Measurements from ENCODE around the gene BAZ2B. TPM values are rescaled to one million over a fixed set of nuclear protein-coding genes. Genes with fewer than 3 reads are reported as not detected.
A peak's percentile ranks its signal among the peaks of the same experiment; 100 is the strongest.

Gene BAZ2B
- total RNA-seq, 6 experiments from 2014 or later = 18.0 to 32.8 (median 24.2) TPM

DNA sequence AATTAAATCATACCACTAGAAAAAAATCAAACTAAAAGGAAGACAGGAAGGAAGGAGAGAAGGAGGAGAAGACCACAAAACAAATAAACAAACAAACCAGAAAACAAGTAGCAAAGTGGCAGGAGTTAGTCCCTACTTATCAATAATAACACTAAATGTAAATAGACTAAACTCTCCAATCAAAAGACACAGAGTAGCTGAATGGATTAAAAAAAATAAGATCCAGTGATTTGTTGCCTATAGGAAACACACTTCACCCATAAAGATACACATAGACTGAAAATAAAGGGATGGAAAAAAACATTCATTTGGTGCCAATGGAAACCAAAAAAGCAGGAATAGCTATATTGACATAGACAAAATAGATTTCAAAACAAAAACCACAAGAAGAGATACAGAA lies 23.4 kb upstream of the BAZ2B start:
- TF ChIP-seq POLR2A (IDR thresholded peaks at IDR 0.05) = no peak
- no peak for DNase-seq
- no peak for ATAC-seq
- Histone ChIP-seq H3K27me3 (no peaks in the 10 kb centered on the region), H3K27ac (no peak overlapping the region), H3K4me1 (no peaks in the 10 kb centered on the region), H3K9me3 (no peaks in the 10 kb centered on the region), H3K4me3 (no peak overlapping the region), H3K36me3 (no peaks in the 10 kb centered on the region)
- intact Hi-C loops (cut with DNase I) = no loop called here

DNA sequence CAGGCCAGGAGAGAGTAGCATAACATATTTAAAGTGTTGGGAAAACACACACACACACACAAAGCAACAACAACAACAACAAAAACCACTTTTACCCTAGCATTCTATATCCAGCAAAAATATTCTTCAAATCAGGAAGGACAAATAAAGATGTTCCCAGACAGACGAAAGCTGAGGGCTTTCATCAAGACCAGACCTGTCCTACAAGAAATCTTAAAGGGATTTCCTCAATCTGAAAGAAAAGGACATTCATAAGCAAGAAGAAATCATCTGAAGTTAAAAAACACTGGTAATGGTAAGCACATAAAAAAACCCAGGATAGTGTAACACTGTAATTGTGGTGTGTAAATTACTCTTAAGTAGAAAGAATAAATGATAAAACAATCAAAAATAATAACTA lies 22.7 kb upstream of the BAZ2B start:
- TF ChIP-seq CTCF (IDR thresholded peaks at IDR 0.05) (no peak), POLR2A (IDR thresholded peaks at IDR 0.05) (no peak)
- H3K27ac ChIP-seq = no peak overlapping the region
- intact Hi-C loops (cut with DNase I) = no loop called here
- DNase-seq (no peak), ATAC-seq (no peak)
- no peak overlapping the region for H3K4me3 ChIP-seq
- H3K4me1 ChIP-seq = no peaks in the 10 kb centered on the region
- 100% methylated on average over 1 of the region's 1 CpG for WGBS (ENCODE audit: insufficient coverage, low coverage, low lambda C conversion rate, missing lambda C conversion rate)
- no peaks in the 10 kb centered on the region for H3K27me3 ChIP-seq
- H3K9me3 ChIP-seq = no peaks in the 10 kb centered on the region
- no peaks in the 10 kb centered on the region for H3K36me3 ChIP-seq

GRCh38 chr2:159637988-159638501 lies 21.7 kb upstream of the BAZ2B start:
- Histone ChIP-seq H3K9me3 (no peaks in the 10 kb centered on the region), H3K36me3 (no peaks in the 10 kb centered on the region), H3K4me1 (no peaks in the 10 kb centered on the region), H3K27ac (no peak overlapping the region), H3K27me3 (no peaks in the 10 kb centered on the region), H3K4me3 (no peak overlapping the region)
- DNase-seq (no peak), ATAC-seq (no peak)
- intact Hi-C loops (cut with DNase I) = no loop called here
- WGBS (ENCODE audit: insufficient coverage, low coverage, low lambda C conversion rate, missing lambda C conversion rate) = 92% methylated on average over 4 of the region's 4 CpGs
- TF ChIP-seq CTCF (IDR thresholded peaks at IDR 0.05) = no peak
- TF ChIP-seq POLR2A (IDR thresholded peaks at IDR 0.05) = no peak

DNA sequence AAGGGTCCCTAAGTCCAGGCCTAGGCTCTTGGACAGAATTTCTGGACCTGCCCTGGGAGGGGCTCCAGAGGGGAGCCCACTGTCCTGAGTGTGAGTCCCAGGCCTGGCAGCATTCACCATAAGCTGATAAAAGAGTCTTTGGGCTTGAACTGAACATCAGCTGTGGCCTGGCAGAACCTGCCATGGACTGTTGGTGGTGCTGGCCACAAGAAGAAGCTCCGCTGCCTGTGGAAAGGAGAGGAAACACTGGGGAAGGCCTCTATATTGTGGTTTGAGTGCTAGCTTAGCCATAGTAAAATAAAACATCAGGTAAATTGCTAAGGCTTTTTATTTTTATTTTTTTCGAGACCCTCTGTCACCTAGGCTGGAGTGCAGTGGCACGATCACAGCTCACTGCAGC lies 20.9 kb upstream of the BAZ2B start:
- TF ChIP-seq CTCF (IDR thresholded peaks at IDR 0.05) (peak in 1 of 4 donors; percentile 28), POLR2A (IDR thresholded peaks at IDR 0.05) (no peak)
- H3K4me3 ChIP-seq = no peak overlapping the region
- peak in 3 of 4 donors; percentile 23 to 69 (median 23) for ATAC-seq

GRCh38 chr2:159635006-159635789 lies 18.9 kb upstream of the BAZ2B start:
- TF ChIP-seq CTCF (IDR thresholded peaks at IDR 0.05) = no peak
- no peak for TF ChIP-seq POLR2A (IDR thresholded peaks at IDR 0.05)
- H3K4me1 ChIP-seq = no peaks in the 10 kb centered on the region
- H3K9me3 ChIP-seq = no peaks in the 10 kb centered on the region
- no peak overlapping the region for H3K27ac ChIP-seq
- WGBS (ENCODE audit: insufficient coverage, low coverage, low lambda C conversion rate, missing lambda C conversion rate) = 74% methylated on average over 4 of the region's 4 CpGs
- no peaks in the 10 kb centered on the region for H3K27me3 ChIP-seq
- no peak overlapping the region for H3K4me3 ChIP-seq
- no peak for ATAC-seq
- H3K36me3 ChIP-seq = no peaks in the 10 kb centered on the region
- no peak for DNase-seq
- intact Hi-C loops (cut with DNase I) = no loop called here

More for the DNA sequence above, 20.9 kb upstream of the BAZ2B start:
- no peak for DNase-seq
- Histone ChIP-seq H3K9me3 (no peaks in the 10 kb centered on the region), H3K27ac (no peak overlapping the region), H3K36me3 (no peaks in the 10 kb centered on the region), H3K27me3 (no peaks in the 10 kb centered on the region), H3K4me1 (no peaks in the 10 kb centered on the region)
- whole genome bisulfite sequencing (ENCODE audit: insufficient coverage, low coverage, low lambda C conversion rate, missing lambda C conversion rate) = 100% methylated on average over 1 of the region's 3 CpGs
- intact Hi-C loops (cut with DNase I) = no loop called here

Measured in right lobe of liver (tissue), 6 donors.